Vagina (tissue), 2 donors: ENCODE data around the gene SLC48A1. TPM values are rescaled to one million over a fixed set of nuclear protein-coding genes. Genes with fewer than 3 reads are reported as not detected.

Experiments
- DNase-seq, 2 donors: peaks; one replicate each; pipeline ENCODE4 v3.0.0-alpha.2; 2017; ENCODE audit errors: extremely low spot score in 2 of 2
- H3K27ac ChIP-seq: fragments of 200-600 bp; sonication (generic); one replicate; pipeline ENCODE4 v1.5.1; 2019
- H3K27me3 ChIP-seq: fragments of 200-600 bp; sonication (generic); one replicate; pipeline ENCODE4 v1.5.1; 2019
- H3K36me3 ChIP-seq, 2 donors: fragments of 200-600 bp; sonication (generic); one replicate each; pipeline ENCODE4 v1.5.1; 2017 to 2019
- H3K4me1 ChIP-seq: fragments of 200-600 bp; sonication (generic); one replicate; pipeline ENCODE4 v1.5.1; 2019
- H3K4me3 ChIP-seq, 2 donors: fragments of 200-600 bp; sonication (generic); 1 replicate in 1 of 2; 2 replicates in 1 of 2; pipeline ENCODE4 v1.5.1; 2016 to 2019
- H3K9me3 ChIP-seq: fragments of 200-600 bp; sonication (generic); one replicate; pipeline ENCODE4 v1.5.1; 2019
- POLR2A ChIP-seq, 2 donors: fragments of 450-650 bp; IDR thresholded peaks; one replicate each; pipeline ENCODE4 v1.6.1; 2017; ENCODE audit warnings: antibody characterized with exemption in 2 of 2, mild to moderate bottlenecking in 2 of 2, moderate library complexity in 2 of 2
- POLR2AphosphoS5 ChIP-seq, 2 donors: sonication (generic); formaldehyde crosslinking; IDR thresholded peaks; one replicate each; pipeline ENCODE4 v1.9.0; 2017; ENCODE audit warnings: antibody characterized with exemption in 2 of 2, mild to moderate bottlenecking in 2 of 2, low read depth in 1 of 2; ENCODE audit not compliant: insufficient read depth in 1 of 2
- intact Hi-C: fragments of 100-400 bp; cut with DNase I; formaldehyde crosslinking; loops from one replicate; pipeline ENCODE4 v1.15.1; 2023
- total RNA-seq: library from RNA; depleted of rRNA; stranded (reverse); fragments of >200 nt; gene quantifications from one replicate; pipeline ENCODE4 v1.2.3, GENCODE V29; 2016
- TF ChIP-seq, protein P1 (sequence below), 3 experiments: fragments of 450-650 bp in 2 of 3; fragments of 200-600 bp in 1 of 3; sonication (generic) in 1 of 3; IDR thresholded peaks; one replicate each; pipeline ENCODE4 v1.5.1; 2017 to 2019; ENCODE audit warnings: antibody characterized with exemption in 3 of 3, mild to moderate bottlenecking in 2 of 3, moderate library complexity in 2 of 3

The SLC48A1 gene
- total RNA-seq, 1 donor from 2014 or later: 20.9 TPM

DNA sequence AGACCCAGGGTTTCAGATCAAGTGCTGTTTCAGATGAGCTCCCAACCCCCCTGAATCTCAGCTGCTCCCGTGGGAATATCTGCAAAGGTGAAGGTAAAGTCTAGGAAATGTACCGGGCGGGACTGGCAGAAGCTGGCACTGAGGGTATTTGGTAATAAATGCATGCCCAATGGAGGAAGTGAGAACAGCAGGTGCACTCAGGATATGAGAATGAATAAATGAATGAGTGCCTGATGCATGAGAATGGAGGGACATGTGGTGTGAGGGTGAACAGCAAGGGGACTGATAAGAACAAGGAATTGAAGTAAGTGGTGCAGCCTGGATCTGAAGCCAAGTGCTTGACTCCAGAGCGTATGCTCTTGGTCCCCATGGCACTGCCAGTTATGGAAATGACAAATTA is 25.9 kb upstream of the SLC48A1 start:
- Histone ChIP-seq H3K4me1 (peaks cover 10% of the 10 kb centered on the region), H3K4me3 (no peak overlapping the region), H3K9me3 (no peaks in the 10 kb centered on the region), H3K27me3 (no peaks in the 10 kb centered on the region), H3K36me3 (peaks cover 0 to 8% of the 10 kb centered on the region in 2 donors), H3K27ac (no peak overlapping the region)
- no peak for TF ChIP-seq POLR2A (IDR thresholded peaks at IDR 0.05)
- TF ChIP-seq, protein P1, sequence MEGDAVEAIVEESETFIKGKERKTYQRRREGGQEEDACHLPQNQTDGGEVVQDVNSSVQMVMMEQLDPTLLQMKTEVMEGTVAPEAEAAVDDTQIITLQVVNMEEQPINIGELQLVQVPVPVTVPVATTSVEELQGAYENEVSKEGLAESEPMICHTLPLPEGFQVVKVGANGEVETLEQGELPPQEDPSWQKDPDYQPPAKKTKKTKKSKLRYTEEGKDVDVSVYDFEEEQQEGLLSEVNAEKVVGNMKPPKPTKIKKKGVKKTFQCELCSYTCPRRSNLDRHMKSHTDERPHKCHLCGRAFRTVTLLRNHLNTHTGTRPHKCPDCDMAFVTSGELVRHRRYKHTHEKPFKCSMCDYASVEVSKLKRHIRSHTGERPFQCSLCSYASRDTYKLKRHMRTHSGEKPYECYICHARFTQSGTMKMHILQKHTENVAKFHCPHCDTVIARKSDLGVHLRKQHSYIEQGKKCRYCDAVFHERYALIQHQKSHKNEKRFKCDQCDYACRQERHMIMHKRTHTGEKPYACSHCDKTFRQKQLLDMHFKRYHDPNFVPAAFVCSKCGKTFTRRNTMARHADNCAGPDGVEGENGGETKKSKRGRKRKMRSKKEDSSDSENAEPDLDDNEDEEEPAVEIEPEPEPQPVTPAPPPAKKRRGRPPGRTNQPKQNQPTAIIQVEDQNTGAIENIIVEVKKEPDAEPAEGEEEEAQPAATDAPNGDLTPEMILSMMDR (IDR thresholded peaks at IDR 0.05): no peak
- no peak for TF ChIP-seq POLR2AphosphoS5 (IDR thresholded peaks at IDR 0.05; ENCODE audit: insufficient read depth in 1 of 2, low read depth in 1 of 2)
- intact Hi-C loops: no loop called here
- no peak for DNase-seq

DNA sequence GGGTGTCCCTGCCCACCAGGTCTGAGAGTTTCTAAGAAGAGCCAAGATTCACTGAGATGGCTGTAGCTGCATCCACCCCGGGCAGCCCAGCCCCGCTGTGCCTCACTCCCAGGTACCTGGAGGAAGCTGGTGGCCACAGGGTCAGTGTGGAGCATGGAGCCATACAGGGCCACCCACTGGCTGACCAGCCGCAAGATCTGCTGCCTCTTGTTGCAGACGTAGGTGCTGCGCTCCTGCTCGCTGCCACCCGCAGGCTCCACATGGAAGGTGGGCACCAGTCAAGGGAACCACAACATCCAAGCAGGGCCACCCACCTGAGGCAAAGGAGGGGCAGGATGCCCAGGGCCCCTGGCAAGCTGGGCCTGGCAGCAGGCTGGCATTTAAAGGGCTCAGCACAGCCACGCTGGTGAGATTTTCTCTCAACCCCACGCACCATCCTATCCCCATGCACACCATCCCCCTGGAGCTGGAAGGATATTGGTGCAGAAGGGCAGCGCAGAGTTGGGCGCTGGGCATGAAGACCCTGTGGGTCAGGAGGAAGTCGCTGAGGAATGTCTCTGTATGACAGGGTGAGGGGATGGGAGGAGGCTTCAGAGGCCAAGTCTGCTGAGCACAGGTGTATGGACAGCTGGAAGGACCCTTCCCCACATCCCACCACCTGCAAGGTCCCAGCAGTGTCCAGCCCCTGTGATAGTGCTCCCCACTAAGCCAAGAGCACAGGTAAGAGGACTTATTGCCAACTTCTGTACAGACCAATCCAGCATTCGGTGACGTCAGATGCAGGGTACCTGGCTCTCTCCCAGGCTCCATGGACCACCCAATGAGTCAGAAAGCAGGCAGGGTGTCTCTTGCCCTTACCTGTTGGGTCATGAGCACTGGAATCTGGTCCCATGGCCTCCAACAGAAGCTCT is 25.2 kb upstream of the SLC48A1 start:
- Histone ChIP-seq H3K27ac (no peak overlapping the region), H3K4me3 (no peak overlapping the region), H3K36me3 (peaks cover 0 to 8% of the 10 kb centered on the region in 2 donors), H3K9me3 (no peaks in the 10 kb centered on the region), H3K4me1 (peaks cover 17% of the 10 kb centered on the region), H3K27me3 (no peaks in the 10 kb centered on the region)
- intact Hi-C loops: no loop called here
- no peak for TF ChIP-seq POLR2A (IDR thresholded peaks at IDR 0.05)
- TF ChIP-seq, protein P1 (IDR thresholded peaks at IDR 0.05): no peak
- no peak for TF ChIP-seq POLR2AphosphoS5 (IDR thresholded peaks at IDR 0.05; ENCODE audit: insufficient read depth in 1 of 2, low read depth in 1 of 2)
- DNase-seq: no peak

DNA sequence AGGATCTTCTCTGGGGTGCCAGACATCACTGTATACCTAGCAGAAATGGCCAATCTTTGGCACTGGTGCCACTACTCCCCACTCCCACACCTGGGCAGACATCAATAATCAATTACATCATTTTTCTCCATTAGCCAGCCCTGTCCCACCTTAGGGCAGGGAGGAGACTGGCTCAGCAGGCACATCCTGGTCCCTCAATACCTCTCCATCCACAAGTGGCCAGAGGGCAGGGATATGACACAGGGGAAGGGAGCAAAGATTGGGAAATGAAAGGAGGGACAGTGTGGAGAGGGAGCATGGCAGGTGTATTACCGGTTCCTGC is 24.6 kb upstream of the SLC48A1 start:
- no peak overlapping the region for H3K27ac ChIP-seq
- H3K27me3 ChIP-seq: no peaks in the 10 kb centered on the region
- DNase-seq: no peak
- H3K4me1 ChIP-seq: peaks cover 23% of the 10 kb centered on the region
- H3K4me3 ChIP-seq: no peak overlapping the region
- no peaks in the 10 kb centered on the region for H3K9me3 ChIP-seq
- H3K36me3 ChIP-seq: peaks cover 0 to 8% of the 10 kb centered on the region in 2 donors
- intact Hi-C loops: no loop called here
- no peak for TF ChIP-seq POLR2AphosphoS5 (IDR thresholded peaks at IDR 0.05; ENCODE audit: insufficient read depth in 1 of 2, low read depth in 1 of 2)

DNA sequence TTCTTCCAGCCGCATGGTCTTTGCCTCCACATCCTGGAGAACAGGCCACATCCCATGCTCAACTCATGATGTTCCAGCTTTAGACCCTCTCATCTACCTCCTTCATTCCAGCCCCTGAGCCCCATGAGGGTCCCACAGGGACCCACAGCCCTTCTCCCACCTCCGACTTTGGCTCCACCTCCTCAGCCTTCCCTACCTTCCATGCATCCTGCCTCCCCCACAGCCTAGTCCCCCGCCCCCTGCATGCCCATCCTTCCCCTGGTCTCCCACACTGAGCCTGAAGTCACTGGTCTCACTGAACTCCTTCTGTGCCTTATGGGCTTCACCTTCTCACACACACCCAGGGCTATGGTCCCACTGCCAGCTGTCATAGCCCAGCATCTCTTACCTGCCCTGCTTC is 24.1 kb upstream of the SLC48A1 start:
- peaks cover 0 to 8% of the 10 kb centered on the region in 2 donors for H3K36me3 ChIP-seq
- no peaks in the 10 kb centered on the region for H3K27me3 ChIP-seq
- intact Hi-C loops: no loop called here
- no peak overlapping the region for H3K4me3 ChIP-seq
- peaks cover 28% of the 10 kb centered on the region for H3K4me1 ChIP-seq
- DNase-seq: no peak
- H3K27ac ChIP-seq: no peak overlapping the region
- TF ChIP-seq POLR2A (IDR thresholded peaks at IDR 0.05) (no peak), POLR2AphosphoS5 (IDR thresholded peaks at IDR 0.05; ENCODE audit: insufficient read depth in 1 of 2, low read depth in 1 of 2) (no peak)
- TF ChIP-seq, protein P1 (IDR thresholded peaks at IDR 0.05): no peak
- H3K9me3 ChIP-seq: no peaks in the 10 kb centered on the region

DNA sequence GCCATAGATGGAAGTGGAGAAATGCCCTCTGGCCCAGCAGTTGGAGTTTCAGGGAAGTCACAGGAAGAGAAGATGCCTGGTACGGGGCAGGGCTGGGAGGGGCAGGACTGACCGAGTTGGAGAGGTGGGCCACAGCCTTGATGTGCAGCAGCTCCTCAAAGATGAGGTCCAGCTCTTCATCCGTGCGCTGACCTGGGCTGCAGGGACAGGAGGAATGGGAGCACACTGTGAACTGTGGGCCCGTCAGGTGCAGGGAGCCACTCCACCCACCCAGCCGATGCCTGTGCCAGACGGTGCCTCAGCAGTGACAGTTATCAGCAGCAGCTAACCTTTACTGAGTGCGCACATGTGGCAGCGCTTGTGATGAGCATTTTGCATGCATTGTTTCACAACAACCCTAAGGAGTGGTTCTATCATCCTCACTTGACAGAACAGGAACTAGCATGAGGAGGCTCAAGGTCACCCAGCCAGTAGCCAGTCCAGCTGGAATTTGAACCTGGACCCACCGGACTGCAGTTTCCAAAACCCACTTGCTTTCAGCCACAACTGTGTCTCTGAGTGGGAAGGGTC is 22.7 kb upstream of the SLC48A1 start:
- DNase-seq: no peak
- Histone ChIP-seq H3K4me1 (peaks cover 42% of the 10 kb centered on the region), H3K4me3 (no peak overlapping the region), H3K9me3 (no peaks in the 10 kb centered on the region), H3K27ac (no peak overlapping the region), H3K36me3 (peaks cover 0 to 8% of the 10 kb centered on the region in 2 donors), H3K27me3 (no peaks in the 10 kb centered on the region)
- TF ChIP-seq, protein P1 (IDR thresholded peaks at IDR 0.05): no peak
- TF ChIP-seq POLR2AphosphoS5 (IDR thresholded peaks at IDR 0.05; ENCODE audit: insufficient read depth in 1 of 2, low read depth in 1 of 2) (no peak), POLR2A (IDR thresholded peaks at IDR 0.05) (no peak)
- intact Hi-C loops: no loop called here
